GM12891 (cell line): ENCODE measurements around the gene SIRPA.

Experiments
- DNase-seq: peaks from one replicate; pipeline ENCODE4 v3.0.0; 2011; ENCODE audit warnings: low spot score; ENCODE audit not compliant: insufficient read length
- FAIRE-seq: peaks from 2 replicates; lab custom pipeline; 2011; peaks lifted over from hg19 to GRCh38; lab: Jason Lieb, UNC
- PAX5 ChIP-seq: IDR thresholded peaks from 2 replicates; pipeline ENCODE4 v1.6.1; 2011; ENCODE audit warnings: low read length, moderate library complexity, mild to moderate bottlenecking; ENCODE audit not compliant: insufficient read depth, severe bottlenecking
- POLR2A ChIP-seq: IDR thresholded peaks from 2 replicates; pipeline ENCODE4 v1.6.1; 2011; ENCODE audit warnings: low read depth, low read length, control low read depth
- POLR2AphosphoS5 ChIP-seq: IDR thresholded peaks from 2 replicates; pipeline ENCODE4 v1.6.1; 2011; ENCODE audit warnings: low read depth, low read length, control low read depth
- POU2F2 ChIP-seq: IDR thresholded peaks from 2 replicates; pipeline ENCODE4 v1.6.1; 2011; ENCODE audit warnings: low read depth, mild to moderate bottlenecking, control low read depth, low read length, moderate library complexity
- SPI1 ChIP-seq: IDR thresholded peaks from 2 replicates; pipeline ENCODE4 v1.6.1; 2011; ENCODE audit warnings: low read depth, low read length, control low read depth
- TAF1 ChIP-seq: IDR thresholded peaks from 2 replicates; pipeline ENCODE4 v1.6.1; 2011; ENCODE audit warnings: low read depth, low read length, control low read depth

SIRPA gene

GRCh38 chr20:1885254-1885653, 10.0 kb upstream of the SIRPA start:
- TF ChIP-seq POLR2A (no peak), PAX5 (no peak), POLR2AphosphoS5 (no peak), TAF1 (no peak), SPI1 (no peak), POU2F2 (no peak)
- FAIRE-seq, result no peak
- no peak for DNase-seq

- no peak for FAIRE-seq
- no peak for TF ChIP-seq SPI1
- TF ChIP-seq POU2F2, result no peak
- no peak for TF ChIP-seq TAF1
- no peak for TF ChIP-seq POLR2AphosphoS5
- no peak for TF ChIP-seq POLR2A
- TF ChIP-seq PAX5, result no peak
- no peak for DNase-seq
Measured at GRCh38 chr20:1885940-1886693, 9.1 kb upstream of the SIRPA start.

- DNase-seq, result no peak
- TF ChIP-seq TAF1 (no peak), POU2F2 (no peak), POLR2AphosphoS5 (no peak), SPI1 (no peak), PAX5 (no peak), POLR2A (no peak)
- FAIRE-seq, result no peak
Measured at GRCh38 chr20:1887321-1887720, 7.9 kb upstream of the SIRPA start.

- TF ChIP-seq POLR2AphosphoS5, result no peak
- TF ChIP-seq TAF1, result no peak
- TF ChIP-seq PAX5, result no peak
- TF ChIP-seq SPI1, result no peak
- no peak for TF ChIP-seq POU2F2
- no peak for TF ChIP-seq POLR2A
- DNase-seq (no peak), FAIRE-seq (no peak)
Measured at GRCh38 chr20:1887756-1888155, 7.5 kb upstream of the SIRPA start.

GRCh38 chr20:1888796-1889463, 6.3 kb upstream of the SIRPA start:
- FAIRE-seq (no peak), DNase-seq (no peak)
- TF ChIP-seq POU2F2 (no peak), TAF1 (no peak), SPI1 (no peak), POLR2A (no peak), POLR2AphosphoS5 (no peak), PAX5 (no peak)

- no peak for TF ChIP-seq SPI1
- TF ChIP-seq POLR2AphosphoS5, result no peak
- TF ChIP-seq PAX5, result no peak
- no peak for TF ChIP-seq TAF1
- DNase-seq (no peak), FAIRE-seq (no peak)
Measured at GRCh38 chr20:1890469-1891262, 4.5 kb upstream of the SIRPA start.

- TF ChIP-seq POLR2A (no peak), POU2F2 (no peak), PAX5 (no peak), POLR2AphosphoS5 (no peak), SPI1 (no peak), TAF1 (no peak)
- DNase-seq (no peak), FAIRE-seq (no peak)
Measured at GRCh38 chr20:1891263-1892118, 3.7 kb upstream of the SIRPA start.

- FAIRE-seq, result no peak
- TF ChIP-seq TAF1 (no peak), PAX5 (no peak), POLR2A (no peak), POLR2AphosphoS5 (no peak), SPI1 (no peak), POU2F2 (no peak)
- no peak for DNase-seq
Measured at GRCh38 chr20:1892119-1892385, 3.2 kb upstream of the SIRPA start.
